Gastrocnemius medialis (tissue), 4 donors: ENCODE results near the gene OSTF1.

Experiments
- POLR2A ChIP-seq, 2 donors: fragments of 450-650 bp; IDR thresholded peaks; one replicate each; pipeline ENCODE4 v1.6.1; 2017; ENCODE audit warnings: antibody characterized with exemption in 2 of 2, mild to moderate bottlenecking in 2 of 2, moderate library complexity in 2 of 2
- TF ChIP-seq, protein P1 (sequence below), 5 experiments: fragments of 450-650 bp in 3 of 5; fragments of 200-600 bp in 2 of 5; sonication (generic) in 2 of 5; IDR thresholded peaks in 4 of 5; conservative IDR thresholded peaks in 1 of 5; 1 replicate in 4 of 5; 2 replicates in 1 of 5; pipeline ENCODE4 v1.5.1; 2016 to 2019; ENCODE audit warnings: antibody characterized with exemption in 5 of 5, mild to moderate bottlenecking in 3 of 5, moderate library complexity in 3 of 5

GRCh38 chr9:75134495-75134894 lies 46.2 kb downstream of the OSTF1 start:
- TF ChIP-seq POLR2A (IDR thresholded peaks at IDR 0.05) = no peak
- TF ChIP-seq, protein P1, sequence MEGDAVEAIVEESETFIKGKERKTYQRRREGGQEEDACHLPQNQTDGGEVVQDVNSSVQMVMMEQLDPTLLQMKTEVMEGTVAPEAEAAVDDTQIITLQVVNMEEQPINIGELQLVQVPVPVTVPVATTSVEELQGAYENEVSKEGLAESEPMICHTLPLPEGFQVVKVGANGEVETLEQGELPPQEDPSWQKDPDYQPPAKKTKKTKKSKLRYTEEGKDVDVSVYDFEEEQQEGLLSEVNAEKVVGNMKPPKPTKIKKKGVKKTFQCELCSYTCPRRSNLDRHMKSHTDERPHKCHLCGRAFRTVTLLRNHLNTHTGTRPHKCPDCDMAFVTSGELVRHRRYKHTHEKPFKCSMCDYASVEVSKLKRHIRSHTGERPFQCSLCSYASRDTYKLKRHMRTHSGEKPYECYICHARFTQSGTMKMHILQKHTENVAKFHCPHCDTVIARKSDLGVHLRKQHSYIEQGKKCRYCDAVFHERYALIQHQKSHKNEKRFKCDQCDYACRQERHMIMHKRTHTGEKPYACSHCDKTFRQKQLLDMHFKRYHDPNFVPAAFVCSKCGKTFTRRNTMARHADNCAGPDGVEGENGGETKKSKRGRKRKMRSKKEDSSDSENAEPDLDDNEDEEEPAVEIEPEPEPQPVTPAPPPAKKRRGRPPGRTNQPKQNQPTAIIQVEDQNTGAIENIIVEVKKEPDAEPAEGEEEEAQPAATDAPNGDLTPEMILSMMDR (IDR thresholded peaks at IDR 0.05 in 4 of 5, conservative IDR thresholded peaks at IDR 0.05 in 1 of 5) = no peak
